ENCODE data around the gene SH3BP5L.
A peak's percentile ranks its signal among the peaks of the same experiment; 100 is the strongest.

Gene SH3BP5L

DNA sequence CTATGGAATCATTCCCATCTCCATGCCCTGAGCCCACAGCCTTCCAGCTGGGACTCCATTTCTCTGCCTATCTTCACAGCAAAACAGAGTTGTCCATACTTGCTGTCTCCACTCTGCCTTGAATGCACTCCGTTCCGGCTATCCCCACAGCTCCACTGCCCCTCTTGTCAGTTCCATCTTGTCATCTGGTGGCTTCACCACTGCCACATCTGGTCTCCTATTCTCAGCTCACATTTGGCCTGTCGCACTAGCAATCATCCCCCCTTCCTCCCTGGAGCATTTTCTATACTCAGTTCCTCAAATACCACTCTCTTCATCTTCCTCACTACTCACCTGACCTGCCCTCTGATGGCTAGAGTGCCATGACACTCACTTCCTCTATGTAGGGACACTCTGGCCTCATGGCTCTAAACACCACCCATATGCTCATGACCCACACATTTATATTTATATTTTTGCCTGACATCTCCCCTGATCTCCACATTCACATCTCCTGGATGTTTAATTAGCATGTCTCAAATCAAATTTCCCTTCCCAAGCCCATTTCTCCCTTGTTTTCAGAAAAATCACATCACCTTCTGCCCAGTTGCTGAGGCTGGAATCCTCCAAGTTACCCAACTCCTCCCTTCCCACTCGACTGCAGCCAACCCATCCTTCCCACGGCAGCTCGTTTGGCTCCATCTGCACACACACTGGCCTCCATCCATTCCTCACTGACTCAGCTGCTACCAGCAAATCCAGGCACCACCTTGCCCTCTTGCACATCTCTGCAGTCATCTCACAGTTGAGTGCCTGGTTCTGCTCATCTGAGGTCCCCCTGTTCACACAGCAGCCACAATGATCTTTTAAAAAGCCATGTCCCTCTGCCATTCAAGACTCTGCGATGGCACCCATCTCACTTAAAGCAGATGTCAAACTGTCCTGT is 27.0 kb upstream of the SH3BP5L start:
- intact Hi-C loops (cut with DNase I) = no loop called here
- DNase-seq = peak in 8 of 10 donors; percentile 55 to 95 (median 68)

GRCh38 chr1:248851390-248851789 is 25.7 kb upstream of the SH3BP5L start:
- no peak for DNase-seq
- intact Hi-C loops (cut with DNase I) = no loop called here

GRCh38 chr1:248850536-248851251 is 25.0 kb upstream of the SH3BP5L start:
- intact Hi-C loops (cut with DNase I) = no loop called here
- peak in 1 of 10 donors; percentile 34 for DNase-seq

- DNase-seq = peak in 1 of 10 donors; percentile 68
- intact Hi-C loops (cut with DNase I) = no loop called here
These were observed 24.4 kb upstream of the SH3BP5L start for GRCh38 chr1:248850124-248850523.

- intact Hi-C loops (cut with DNase I) = no loop called here
These were observed 23.9 kb upstream of the SH3BP5L start for GRCh38 chr1:248849637-248850036.

GRCh38 chr1:248849152-248849551 is 23.4 kb upstream of the SH3BP5L start:
- no peak for DNase-seq
- intact Hi-C loops (cut with DNase I) = no loop called here

More at GRCh38 chr1:248849637-248850036, 23.9 kb upstream of the SH3BP5L start:
- peak in 1 of 10 donors; percentile 49 for DNase-seq

DNA sequence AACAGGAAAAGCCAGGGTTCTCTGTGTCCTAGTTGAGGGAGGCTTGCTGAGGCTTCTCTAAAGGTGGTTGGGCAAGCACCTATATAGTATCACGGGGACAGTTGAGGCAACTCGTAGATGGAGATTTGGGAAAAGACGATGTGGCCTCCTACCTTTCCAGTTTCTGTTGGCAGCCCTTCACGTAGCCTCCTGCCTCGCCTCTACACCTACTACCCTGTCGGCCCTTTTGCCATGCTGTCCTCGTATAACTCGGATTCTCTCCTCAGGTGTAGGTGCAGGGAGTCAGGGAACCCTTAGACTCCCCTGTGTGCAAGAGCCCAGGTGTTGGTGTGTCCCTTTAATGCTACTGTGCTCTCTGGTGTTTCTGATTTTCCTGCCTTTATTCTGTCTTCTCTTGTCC is 22.9 kb upstream of the SH3BP5L start:
- no peak for DNase-seq

GRCh38 chr1:248847956-248848561 is 22.3 kb upstream of the SH3BP5L start:
- intact Hi-C loops (cut with DNase I) = no loop called here
- no peak for DNase-seq

More for the DNA sequence above, 22.9 kb upstream of the SH3BP5L start:
- intact Hi-C loops (cut with DNase I) = no loop called here

- intact Hi-C loops (cut with DNase I) = no loop called here
- no peak for DNase-seq
These were observed 21.7 kb upstream of the SH3BP5L start for GRCh38 chr1:248847181-248847955.

DNA sequence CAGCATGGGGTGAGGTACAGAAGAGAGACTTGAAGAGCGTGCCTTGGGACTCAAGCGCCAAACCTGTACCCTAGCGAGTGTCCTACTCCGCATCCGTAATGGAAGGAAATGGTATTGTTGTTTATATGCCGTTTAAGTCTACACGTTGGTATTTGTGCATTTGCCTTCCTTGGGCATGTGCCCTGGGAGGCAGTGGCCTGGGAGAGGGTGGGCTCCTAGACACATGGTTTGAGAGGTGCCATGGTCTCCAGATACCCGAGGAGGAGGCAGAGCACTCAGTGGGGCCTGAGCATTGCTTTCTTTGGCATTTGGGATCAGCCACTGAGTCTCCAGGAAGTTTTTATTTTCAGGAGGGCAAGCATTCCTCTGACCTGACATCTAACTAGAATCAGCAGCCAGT is 18.8 kb upstream of the SH3BP5L start:
- no peak for DNase-seq
- intact Hi-C loops (cut with DNase I) = no loop called here

- intact Hi-C loops (cut with DNase I) = no loop called here
- no peak for DNase-seq
These were observed 18.0 kb upstream of the SH3BP5L start for GRCh38 chr1:248843687-248844086.

DNA sequence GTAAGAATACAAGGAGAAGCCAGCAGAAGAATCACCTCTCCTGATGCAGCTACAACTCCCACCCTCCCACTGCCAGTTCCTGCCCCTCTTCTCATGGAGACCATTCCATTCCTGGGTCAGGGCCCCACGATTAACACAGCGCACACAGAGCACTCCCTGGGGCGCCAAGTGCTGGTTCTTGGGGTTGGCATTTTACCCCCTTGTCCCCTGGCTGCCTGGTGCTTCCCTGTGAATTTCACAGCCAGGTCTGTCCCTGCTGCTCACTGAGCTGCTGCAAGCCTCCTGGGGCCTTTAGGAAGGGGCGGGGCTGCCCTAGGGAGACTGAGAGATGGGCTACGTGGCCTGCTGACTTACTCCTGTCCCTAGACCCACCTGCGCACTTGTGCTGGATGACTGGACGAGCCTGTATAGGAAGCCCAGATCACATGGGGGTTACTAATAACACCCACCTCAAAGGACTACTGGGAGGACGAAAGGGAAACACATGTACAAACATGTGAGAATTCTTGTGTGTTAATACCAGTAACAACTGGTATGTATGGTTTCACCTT is 17.1 kb upstream of the SH3BP5L start:
- intact Hi-C loops (cut with DNase I) = no loop called here
- DNase-seq = no peak

- DNase-seq = no peak
- intact Hi-C loops (cut with DNase I) = no loop called here
These were observed 16.1 kb upstream of the SH3BP5L start for GRCh38 chr1:248841702-248842395.

DNA sequence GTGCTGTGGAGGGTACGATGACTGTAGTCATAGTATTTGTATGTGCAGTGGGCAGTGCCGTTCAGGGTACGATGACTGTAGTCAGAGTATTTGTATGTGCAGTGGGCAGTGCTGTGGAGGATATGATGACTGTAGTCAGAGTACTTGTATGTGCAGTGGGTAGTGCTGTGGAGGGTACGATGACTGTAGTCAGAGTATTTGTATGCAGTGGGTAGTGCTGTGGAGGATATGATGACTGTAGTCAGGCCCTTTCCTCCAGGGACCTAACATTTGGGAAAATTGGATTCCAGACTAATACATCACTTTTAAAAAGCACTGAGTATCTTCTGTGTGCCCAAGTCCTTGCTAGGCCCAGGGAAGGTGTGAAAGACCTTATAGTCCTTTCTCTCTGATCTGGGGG is 15.2 kb upstream of the SH3BP5L start:
- intact Hi-C loops (cut with DNase I) = no loop called here
- no peak for DNase-seq

DNA sequence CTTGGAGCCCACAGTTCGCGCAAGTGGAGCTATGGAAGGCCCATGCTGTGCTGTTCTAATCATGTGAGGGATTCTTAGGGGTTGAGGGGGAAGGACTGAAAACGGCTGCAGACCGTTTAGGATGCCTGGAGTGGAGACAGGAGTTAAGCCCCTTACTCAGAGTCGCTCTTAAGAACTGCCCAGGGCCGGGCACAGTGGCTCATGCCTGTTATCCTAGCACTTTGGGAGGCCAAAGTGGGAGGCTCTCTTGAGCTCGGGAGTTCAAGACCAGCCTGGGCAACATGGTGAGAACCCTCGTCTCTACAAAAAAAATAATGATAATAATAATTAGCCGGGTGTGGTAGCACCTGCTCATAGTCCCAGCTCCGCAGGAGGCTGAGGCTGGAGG is 13.4 kb upstream of the SH3BP5L start:
- intact Hi-C loops (cut with DNase I) = no loop called here
- DNase-seq = peak in 1 of 10 donors; percentile 35

- peak; percentile 79 to 98 (median 89) for DNase-seq
- intact Hi-C loops (cut with DNase I) = loop anchor here (1.0 kb wide), 1 partner anchor 21 kb away; the partner anchor contains the start of gene ZNF692
These were observed 12.8 kb upstream of the SH3BP5L start for GRCh38 chr1:248838357-248839167.

GRCh38 chr1:248837781-248838356 is 12.2 kb upstream of the SH3BP5L start, which contains the start of gene ZNF672:
Gene ZNF672 (plus strand): TSS chr1:248838224. CDS start chr1:248847275, 9,051 bp downstream.
- intact Hi-C loops (cut with DNase I) = loop anchor here (1.0 kb wide), 1 partner anchor 21 kb away; the partner anchor contains the start of gene ZNF692
- DNase-seq = peak; percentile 94 to 100 (median 98)

All from posterior cingulate gyrus (tissue), 11 donors.